Measurements from ENCODE around the gene NAPB. TPM values are rescaled to one million over a fixed set of nuclear protein-coding genes. Genes with fewer than 3 reads are reported as not detected.
"Not testable (repeated sequence)": the region's sequence is repeated elsewhere in the genome, so short reads cannot be mapped to it uniquely, and the experiment has no call there.

The NAPB gene
- total RNA-seq, 4 donors from 2014 or later = 10.9 to 16.1 (median 13.6) TPM

GRCh38 chr20:23350904-23351838 lies 70.1 kb downstream of the NAPB start:
- peak; percentile 27 to 41 for DNase-seq (ENCODE audit: low spot score in 2 of 2)
- TF ChIP-seq EP300 (IDR thresholded peaks at IDR 0.05) (no peak), POLR2A (IDR thresholded peaks at IDR 0.05) (no peak), CTCF (IDR thresholded peaks at IDR 0.05) (no peak)
- WGBS, 2 donors = 1 to 2% methylated on average over 21 to 64 of the region's 64 CpGs

GRCh38 chr20:23350196-23350903 lies 70.9 kb downstream of the NAPB start, which contains the start of gene NXT1:
Gene NXT1, plus strand, starts transcription at chr20:23350791. Its CDS starts 3,251 bp downstream, at chr20:23354042.
- H3K27ac ChIP-seq = peak within 1 kb of the TSS; percentile 95 to 98 (median 96)
- DNase-seq (ENCODE audit: low spot score in 2 of 2) = peak; percentile 90 to 95
- peak; percentile 91 to 99 for TF ChIP-seq EP300 (IDR thresholded peaks at IDR 0.05)
- TF ChIP-seq POLR2A (IDR thresholded peaks at IDR 0.05) = peak; percentile 83 to 94
- peak in 2 of 5 experiments; percentile 26 to 35 for TF ChIP-seq CTCF (IDR thresholded peaks at IDR 0.05)
- H3K4me3 ChIP-seq = peak within 1 kb of the TSS; percentile 70 to 94 (median 86)
- 0% methylated on average over 28 to 29 of the region's 65 CpGs for WGBS, 2 donors
- H3K27me3 ChIP-seq = no peaks in the 10 kb centered on the region
- peaks cover 0 to 17% (median 0%) of the 10 kb centered on the region in 3 donors for H3K36me3 ChIP-seq
- peaks cover 4 to 33% (median 24%) of the 10 kb centered on the region in 4 donors for H3K4me1 ChIP-seq
- no peaks in the 10 kb centered on the region for H3K9me3 ChIP-seq

More at GRCh38 chr20:23350904-23351838, 70.1 kb downstream of the NAPB start:
- H3K27ac ChIP-seq = peak overlapping the region; percentile 95 to 98 (median 96)
- no peaks in the 10 kb centered on the region for H3K27me3 ChIP-seq
- H3K4me3 ChIP-seq = peak overlapping the region; percentile 70 to 94 (median 86)
- H3K36me3 ChIP-seq = peaks cover 0 to 25% (median 0%) of the 10 kb centered on the region in 3 donors
- peaks cover 4 to 33% (median 24%) of the 10 kb centered on the region in 4 donors for H3K4me1 ChIP-seq
- H3K9me3 ChIP-seq = no peaks in the 10 kb centered on the region

GRCh38 chr20:23349338-23350195 lies 71.7 kb downstream of the NAPB start:
- H3K9me3 ChIP-seq = no peaks in the 10 kb centered on the region
- DNase-seq (ENCODE audit: low spot score in 2 of 2) = peak; percentile 64 to 80
- WGBS, 2 donors = 3 to 4% methylated on average over 23 of the region's 23 CpGs
- H3K4me1 ChIP-seq = peaks cover 4 to 33% (median 24%) of the 10 kb centered on the region in 4 donors
- H3K27me3 ChIP-seq = no peaks in the 10 kb centered on the region
- H3K36me3 ChIP-seq = peaks cover 0 to 9% (median 0%) of the 10 kb centered on the region in 3 donors
- TF ChIP-seq CTCF (IDR thresholded peaks at IDR 0.05) (peak; percentile 41 to 63 (median 46)), POLR2A (IDR thresholded peaks at IDR 0.05) (no peak)
- peak overlapping the region; percentile 95 to 98 (median 96) for H3K27ac ChIP-seq
- H3K4me3 ChIP-seq = peak overlapping the region; percentile 70 to 94 (median 86)

GRCh38 chr20:23348510-23348909 lies 72.8 kb downstream of the NAPB start:
- H3K9me3 ChIP-seq = not testable (repeated sequence)
- 83 to 93% methylated on average over 6 of the region's 6 CpGs for WGBS, 2 donors
- H3K4me1 ChIP-seq = peaks cover 4 to 33% (median 24%) of the 10 kb centered on the region in 4 donors

GRCh38 chr20:23347791-23348190 lies 73.5 kb downstream of the NAPB start:
- Histone ChIP-seq H3K27me3 (no peaks in the 10 kb centered on the region), H3K4me3 (no peak overlapping the region), H3K36me3 (no peaks in the 10 kb centered on the region), H3K4me1 (peaks cover 4 to 31% (median 24%) of the 10 kb centered on the region in 4 donors), H3K9me3 (no peaks in the 10 kb centered on the region), H3K27ac (no peak overlapping the region)
- TF ChIP-seq EP300 (IDR thresholded peaks at IDR 0.05) = no peak
- no peak for TF ChIP-seq POLR2A (IDR thresholded peaks at IDR 0.05)
- no peak for TF ChIP-seq CTCF (IDR thresholded peaks at IDR 0.05)
- DNase-seq (ENCODE audit: low spot score in 2 of 2) = no peak
- 87 to 92% methylated on average over 6 of the region's 6 CpGs for WGBS, 2 donors

More at GRCh38 chr20:23348510-23348909, 72.8 kb downstream of the NAPB start:
- not testable (repeated sequence) for H3K4me3 ChIP-seq; H3K27me3 ChIP-seq; H3K36me3 ChIP-seq; DNase-seq (ENCODE audit: low spot score in 2 of 2)
- peak overlapping the region in 3 of 4 donors; percentile 95 to 98 (median 96) for H3K27ac ChIP-seq
